Thyroid gland (tissue), 4 donors: ENCODE measurements around the gene TRPC4. TPM values are rescaled to one million over a fixed set of nuclear protein-coding genes. Genes with fewer than 3 reads are reported as not detected.

ENCODE experiments used
- DNase-seq, 2 donors: peaks; one replicate each; pipeline ENCODE4 v3.0.0-alpha.2; 2019
- H3K27ac ChIP-seq, 3 donors: fragments of 200-600 bp; sonication (generic); 1 replicate in 2 of 3; 2 replicates in 1 of 3; pipeline ENCODE4 v1.5.1; 2016 to 2019; ENCODE audit warnings: mild to moderate bottlenecking in 1 of 3, moderate library complexity in 1 of 3
- H3K27me3 ChIP-seq: fragments of 200-600 bp; sonication (generic); one replicate; pipeline ENCODE4 v1.5.1; 2019
- H3K36me3 ChIP-seq, 2 donors: fragments of 200-600 bp; sonication (generic); one replicate each; pipeline ENCODE4 v1.5.1; 2016 to 2019
- H3K4me1 ChIP-seq, 2 donors: fragments of 200-600 bp; sonication (generic); one replicate each; pipeline ENCODE4 v1.5.1; 2017 to 2019
- H3K4me3 ChIP-seq, 3 donors: fragments of 200-600 bp; sonication (generic); replicated peaks in 1 of 3; 1 replicate in 2 of 3; 2 replicates in 1 of 3; pipeline ENCODE4 v1.5.1; 2016; ENCODE audit warnings: mild to moderate bottlenecking in 1 of 3
- H3K9me3 ChIP-seq: fragments of 200-600 bp; sonication (generic); one replicate; pipeline ENCODE4 v1.5.1; 2017
- CTCF ChIP-seq, 6 experiments: fragments of 200-600 bp in 3 of 6; fragments of 450-650 bp in 3 of 6; sonication (generic) in 3 of 6; IDR thresholded peaks; one replicate each; pipeline ENCODE4 v1.5.1; 2016 to 2019; ENCODE audit warnings: antibody characterized with exemption in 6 of 6, mild to moderate bottlenecking in 2 of 6, inconsistent platforms in 1 of 6, moderate library complexity in 1 of 6
- POLR2A ChIP-seq, 2 donors: fragments of 450-650 bp; IDR thresholded peaks; one replicate each; pipeline ENCODE4 v1.6.1; 2017; ENCODE audit warnings: antibody characterized with exemption in 2 of 2, mild to moderate bottlenecking in 2 of 2, moderate library complexity in 1 of 2
- WGBS, 2 donors: methylation state at CpG; one replicate each; pipeline ENCODE4 v1.1.5; 2017; 5-methylcytosine and 5-hydroxymethylcytosine counted together
- intact Hi-C: fragments of 100-400 bp; cut with DNase I; formaldehyde crosslinking; loops from one replicate; pipeline ENCODE4 v1.15.1; 2023
- total RNA-seq, 4 donors: library from RNA; depleted of rRNA; stranded (reverse); fragments of >200 nt; gene quantifications; one replicate each; pipeline ENCODE4 v1.2.3, GENCODE V29; 2016

Gene TRPC4
- total RNA-seq, 4 donors from 2014 or later: 0.11 to 3.2 (median 0.79) TPM

DNA sequence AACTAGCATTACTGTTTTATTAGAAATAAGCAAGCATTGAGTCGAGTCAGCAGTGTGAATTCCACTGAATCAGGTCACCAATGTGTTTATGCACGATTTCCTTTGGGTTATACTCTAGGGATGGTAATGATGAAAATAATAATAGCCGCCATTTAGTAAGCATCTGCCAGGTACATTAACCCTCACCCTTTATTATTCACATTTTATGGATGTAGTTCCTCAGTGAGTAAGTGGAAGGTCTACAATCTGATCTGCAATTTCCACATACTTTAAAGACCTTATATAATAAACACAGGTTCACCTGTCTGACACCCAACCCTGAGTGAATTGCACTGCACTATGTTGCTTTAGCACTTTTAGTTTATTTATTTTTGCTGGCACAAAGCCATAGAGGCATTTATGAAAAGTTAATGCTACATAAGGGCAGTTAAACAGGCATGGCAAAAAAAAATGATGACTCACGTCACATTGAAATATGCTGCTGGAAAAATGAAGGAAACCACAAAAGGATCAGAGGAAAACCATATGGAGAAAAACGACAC is 122.4 kb downstream of the TRPC4 start:
- no peaks in the 10 kb centered on the region for H3K4me1 ChIP-seq
- H3K27ac ChIP-seq: no peak overlapping the region
- H3K36me3 ChIP-seq: no peaks in the 10 kb centered on the region
- H3K27me3 ChIP-seq: no peaks in the 10 kb centered on the region
- intact Hi-C loops: no loop called here
- H3K9me3 ChIP-seq: no peaks in the 10 kb centered on the region
- H3K4me3 ChIP-seq: no peak overlapping the region
- 68 to 72% methylated on average over 5 of the region's 5 CpGs for WGBS, 2 donors
- DNase-seq: no peak
- no peak for TF ChIP-seq POLR2A (IDR thresholded peaks at IDR 0.05)
- TF ChIP-seq CTCF (IDR thresholded peaks at IDR 0.05): no peak

DNA sequence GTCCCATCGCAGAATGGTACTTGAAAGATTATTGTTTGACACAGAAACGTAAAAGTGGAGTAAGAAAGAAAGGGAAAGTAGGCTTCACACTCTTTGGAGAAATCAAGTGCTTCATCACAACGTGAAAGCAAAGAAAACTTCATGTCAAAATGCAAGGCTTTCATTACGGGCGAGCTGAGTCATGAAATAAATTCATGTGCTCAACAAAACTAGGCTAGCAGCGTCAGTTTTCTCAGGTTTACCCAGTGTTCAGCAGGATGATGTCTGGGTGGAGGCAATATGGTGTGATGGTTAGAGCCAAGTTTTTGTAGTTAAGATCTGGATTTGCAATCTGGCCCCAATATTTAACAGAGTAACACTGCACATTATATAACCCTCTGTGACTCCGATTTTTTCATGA is 128.0 kb downstream of the TRPC4 start:
- H3K27me3 ChIP-seq: no peaks in the 10 kb centered on the region
- TF ChIP-seq POLR2A (IDR thresholded peaks at IDR 0.05) (no peak), CTCF (IDR thresholded peaks at IDR 0.05) (no peak)
- no peaks in the 10 kb centered on the region for H3K9me3 ChIP-seq
- H3K4me3 ChIP-seq: no peak overlapping the region
- no peaks in the 10 kb centered on the region for H3K4me1 ChIP-seq
- H3K27ac ChIP-seq: no peak overlapping the region
- intact Hi-C loops: no loop called here
- H3K36me3 ChIP-seq: no peaks in the 10 kb centered on the region
- WGBS, 2 donors: 53 to 58% methylated on average over 7 of the region's 7 CpGs
- no peak for DNase-seq

DNA sequence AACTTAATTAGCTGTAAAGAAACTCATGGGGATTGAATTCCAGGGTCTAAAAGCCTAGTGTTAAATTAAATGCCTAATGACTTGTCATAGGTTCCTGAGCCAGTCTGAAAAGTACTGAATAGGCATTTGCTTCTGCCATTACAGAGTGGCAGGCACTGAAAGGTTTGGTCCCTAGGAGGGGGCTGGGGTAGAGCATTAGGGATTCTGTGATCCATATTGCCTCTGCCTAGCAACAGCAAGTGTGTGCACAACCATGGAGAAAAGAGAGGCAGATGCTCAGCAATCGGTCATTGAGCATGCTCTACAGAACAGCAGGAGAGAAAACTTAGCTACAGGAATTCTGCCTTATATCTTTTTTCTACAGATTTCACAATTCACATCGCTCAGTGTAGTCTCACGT is 133.5 kb downstream of the TRPC4 start:
- Histone ChIP-seq H3K4me1 (no peaks in the 10 kb centered on the region), H3K4me3 (no peak overlapping the region), H3K27me3 (no peaks in the 10 kb centered on the region), H3K9me3 (no peaks in the 10 kb centered on the region), H3K36me3 (no peaks in the 10 kb centered on the region), H3K27ac (no peak overlapping the region)
- 77 to 87% methylated on average over 3 of the region's 3 CpGs for WGBS, 2 donors
- no peak for TF ChIP-seq CTCF (IDR thresholded peaks at IDR 0.05)
- TF ChIP-seq POLR2A (IDR thresholded peaks at IDR 0.05): no peak
- intact Hi-C loops: no loop called here
- no peak for DNase-seq

DNA sequence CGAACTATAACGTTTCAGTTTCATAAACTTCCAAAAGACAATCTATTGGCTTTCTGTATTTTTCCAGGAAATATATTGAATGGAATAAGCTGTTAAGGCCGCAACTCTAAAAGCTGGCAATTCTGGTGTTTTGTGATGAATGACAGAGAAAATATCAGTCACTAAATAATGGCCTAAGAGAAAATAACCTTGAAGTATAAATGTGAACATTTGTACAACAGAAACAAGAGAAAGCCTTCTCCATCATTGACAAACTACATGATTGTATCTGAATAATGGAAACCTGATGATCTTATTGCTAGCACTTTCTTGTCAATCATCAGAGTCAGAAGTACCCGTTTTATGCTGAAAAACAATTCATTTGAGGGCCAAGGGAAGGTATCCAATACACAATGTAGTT is 134.3 kb downstream of the TRPC4 start:
- Histone ChIP-seq H3K27me3 (no peaks in the 10 kb centered on the region), H3K36me3 (no peaks in the 10 kb centered on the region), H3K9me3 (no peaks in the 10 kb centered on the region), H3K4me3 (no peak overlapping the region), H3K4me1 (no peaks in the 10 kb centered on the region), H3K27ac (no peak overlapping the region)
- no peak for TF ChIP-seq POLR2A (IDR thresholded peaks at IDR 0.05)
- no peak for TF ChIP-seq CTCF (IDR thresholded peaks at IDR 0.05)
- WGBS, 2 donors: 80 to 89% methylated on average over 4 of the region's 4 CpGs
- intact Hi-C loops: no loop called here
- DNase-seq: no peak

DNA sequence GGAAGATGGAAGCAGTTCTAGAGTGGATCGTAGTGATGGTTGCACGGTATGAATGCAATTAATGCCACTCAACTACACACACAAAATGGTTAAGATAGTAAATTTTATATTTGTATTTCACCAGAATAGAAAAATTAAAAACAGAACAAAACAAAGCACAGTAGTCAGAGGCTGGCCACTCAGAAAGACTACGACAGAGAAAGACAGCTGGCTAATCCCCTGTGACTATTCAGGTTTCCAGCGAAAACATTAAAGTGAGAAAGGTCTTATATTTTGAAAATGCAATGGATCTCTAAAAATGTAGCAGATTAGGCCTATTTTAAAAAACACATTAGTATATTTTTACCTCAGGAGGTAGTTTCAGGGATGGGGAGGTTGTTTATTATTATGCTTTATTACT is 139.7 kb downstream of the TRPC4 start:
- Histone ChIP-seq H3K4me3 (no peak overlapping the region), H3K36me3 (no peaks in the 10 kb centered on the region), H3K4me1 (no peaks in the 10 kb centered on the region), H3K9me3 (no peaks in the 10 kb centered on the region), H3K27me3 (no peaks in the 10 kb centered on the region), H3K27ac (no peak overlapping the region)
- intact Hi-C loops: no loop called here
- 87 to 89% methylated on average over 4 of the region's 4 CpGs for WGBS, 2 donors
- DNase-seq: no peak
- no peak for TF ChIP-seq POLR2A (IDR thresholded peaks at IDR 0.05)
- no peak for TF ChIP-seq CTCF (IDR thresholded peaks at IDR 0.05)
